GM23248 (cell line): ENCODE data around the gene MRPL48. TPM values are rescaled to one million over a fixed set of nuclear protein-coding genes. Genes with fewer than 3 reads are reported as not detected.
"Not testable (repeated sequence)": the region's sequence is repeated elsewhere in the genome, so short reads cannot be mapped to it uniquely, and the experiment has no call there.

Source experiments
- DNase-seq: peaks from one replicate; pipeline ENCODE4 v3.0.0-alpha.2; 2015
- H2AFZ ChIP-seq: fragments of 200-600 bp; sonication (generic); 2 replicates; pipeline ENCODE4 v1.6.1; 2016; ENCODE audit warnings: antibody characterized with exemption
- H3F3A ChIP-seq: fragments of 200-600 bp; sonication (generic); 2 replicates; pipeline ENCODE4 v1.6.1; 2016; ENCODE audit warnings: mild to moderate bottlenecking, antibody characterized with exemption, mixed run types; ENCODE audit not compliant: insufficient read depth
- H3K27ac ChIP-seq: fragments of 200-600 bp; sonication (generic); 2 replicates; pipeline ENCODE4 v1.5.1; 2016; ENCODE audit warnings: mild to moderate bottlenecking
- H3K27me3 ChIP-seq: fragments of 200-600 bp; sonication (generic); replicated peaks from 2 replicates; pipeline ENCODE4 v1.6.1; 2016; ENCODE audit warnings: mild to moderate bottlenecking; ENCODE audit not compliant: insufficient read depth
- H3K36me3 ChIP-seq: fragments of 200-600 bp; sonication (generic); 2 replicates; pipeline ENCODE4 v1.6.1; 2016; ENCODE audit warnings: low read depth, mild to moderate bottlenecking
- H3K4me1 ChIP-seq: fragments of 200-600 bp; sonication (generic); 2 replicates; pipeline ENCODE4 v1.6.1; 2016; ENCODE audit warnings: mild to moderate bottlenecking; ENCODE audit not compliant: insufficient read depth
- H3K4me2 ChIP-seq: fragments of 200-600 bp; sonication (generic); one replicate; pipeline ENCODE4 v1.6.1; 2016; ENCODE audit warnings: mild to moderate bottlenecking; ENCODE audit not compliant: unreplicated experiment
- H3K4me3 ChIP-seq: fragments of 200-600 bp; sonication (generic); 2 replicates; pipeline ENCODE4 v1.5.1; 2016; ENCODE audit warnings: mild to moderate bottlenecking
- H3K79me2 ChIP-seq: fragments of 200-600 bp; sonication (generic); 2 replicates; pipeline ENCODE4 v1.6.1; 2016; ENCODE audit warnings: mild to moderate bottlenecking; ENCODE audit not compliant: insufficient read depth
- H3K9ac ChIP-seq: fragments of 200-600 bp; sonication (generic); 2 replicates; pipeline ENCODE4 v1.6.1; 2016; ENCODE audit warnings: mild to moderate bottlenecking
- H3K9me2 ChIP-seq: fragments of 200-600 bp; sonication (generic); 2 replicates; pipeline ENCODE4 v1.6.1; 2016; ENCODE audit warnings: mixed run types, mild to moderate bottlenecking, moderate library complexity; ENCODE audit not compliant: insufficient read depth
- H3K9me3 ChIP-seq: fragments of 200-600 bp; sonication (generic); one replicate; pipeline ENCODE4 v1.6.1; 2017; ENCODE audit warnings: low read depth
- H4K20me1 ChIP-seq: fragments of 200-600 bp; sonication (generic); 2 replicates; pipeline ENCODE4 v1.6.0; 2016; ENCODE audit not compliant: insufficient read depth
- EZH2 ChIP-seq: fragments of 200-600 bp; sonication (generic); IDR thresholded peaks from 2 replicates; pipeline ENCODE4 v1.6.1; 2018; ENCODE audit warnings: antibody characterized with exemption, mild to moderate bottlenecking; ENCODE audit not compliant: insufficient read depth, poor library complexity, severe bottlenecking
- EZH2phosphoT487 ChIP-seq: fragments of 200-600 bp; sonication (generic); IDR thresholded peaks from 2 replicates; pipeline ENCODE4 v1.6.1; 2018; ENCODE audit warnings: antibody characterized with exemption, moderate library complexity, mild to moderate bottlenecking, low read depth; ENCODE audit not compliant: insufficient read depth
- WGBS, 2 experiments: methylation state at CpG; one replicate each; pipeline ENCODE4 v1.1.6; 2015 to 2017; ENCODE audit warnings: low lambda C conversion rate in 2 of 2, low coverage in 1 of 2; ENCODE audit errors: missing lambda C conversion rate in 2 of 2; 5-methylcytosine and 5-hydroxymethylcytosine counted together
- in situ Hi-C: fragments of 300-500 bp; cut with MboI; formaldehyde crosslinking; loops from 2 replicates; pipeline ENCODE4 v1.15.0; 2020
- polyA plus RNA-seq: library from polyadenylated mRNA; unstranded; fragments of >200 nt; fragmentation: Nextera tagmentation; extraction: Ambion mirVana; gene quantifications from 2 replicates; pipeline ENCODE4 v1.2.1, GENCODE V29; 2016
- total RNA-seq: library from RNA; depleted of rRNA; stranded (reverse); fragments of >200 nt; shearing (Covaris generic); gene quantifications from 2 replicates; pipeline ENCODE4 v1.2.3, GENCODE V29; 2014

Gene MRPL48
- total and polyA plus RNA-seq, 2 experiments from 2014 or later: 21.4 to 40.1 TPM

- Histone ChIP-seq H3K27ac (peak overlapping the region; percentile 81; the same call in 1 of the 2 replicates), H3K4me1 (peaks cover 8% of the 10 kb centered on the region), H4K20me1 (no peaks in the 10 kb centered on the region), H3K36me3 (peaks cover 9% of the 10 kb centered on the region; the same call in 1 of the 2 replicates), H3K9me2 (no peaks in the 10 kb centered on the region), H3K79me2 (peaks cover 62% of the 10 kb centered on the region), H3K4me3 (peak overlapping the region; percentile 98), H3K9ac (peak overlapping the region; percentile 91), H2AFZ (no peak overlapping the region), H3K9me3 (no peaks in the 10 kb centered on the region), H3F3A (peaks cover 10% of the 10 kb centered on the region; the same call in 1 of the 2 replicates), H3K27me3 (no peaks in the 10 kb centered on the region), H3K4me2 (peak overlapping the region; percentile 94)
- TF ChIP-seq EZH2phosphoT487 (no peak), EZH2 (no peak)
- DNase-seq: no peak
- in situ Hi-C loops: no loop called here
- WGBS, 2 experiments: 42 to 63% methylated on average over 1 of the region's 1 CpG
These were observed 87.7 kb downstream of the MRPL48 start for GRCh38 chr11:73875380-73875779.

GRCh38 chr11:73875840-73876239, 88.2 kb downstream of the MRPL48 start:
- no peaks in the 10 kb centered on the region for H3K27me3 ChIP-seq
- no peak for TF ChIP-seq EZH2phosphoT487
- TF ChIP-seq EZH2: no peak
- peak overlapping the region; percentile 94 for H3K4me2 ChIP-seq
- H3K9ac ChIP-seq: peak overlapping the region; percentile 91
- peak overlapping the region; percentile 98 for H3K4me3 ChIP-seq
- H3K4me1 ChIP-seq: peaks cover 8% of the 10 kb centered on the region
- H2AFZ ChIP-seq: peak overlapping the region; percentile 91
- WGBS, 2 experiments: 25 to 29% methylated on average over 8 of the region's 8 CpGs
- H3K9me2 ChIP-seq: no peaks in the 10 kb centered on the region
- peak; percentile 35 for DNase-seq
- H3F3A ChIP-seq: 0 out of 2 replicates have a peak, but pooled peaks cover 6% of the 10 kb centered on the region
- peaks cover 62% of the 10 kb centered on the region for H3K79me2 ChIP-seq
- in situ Hi-C loops: no loop called here
- H4K20me1 ChIP-seq: no peaks in the 10 kb centered on the region
- no peaks in the 10 kb centered on the region for H3K9me3 ChIP-seq
- peak overlapping the region; percentile 81 for H3K27ac ChIP-seq
- H3K36me3 ChIP-seq: peaks cover 9% of the 10 kb centered on the region; the same call in 1 of the 2 replicates

GRCh38 chr11:73876424-73877310, 89.0 kb downstream of the MRPL48 start, which contains the start of the genes COA4 and PAAF1:
Gene COA4 (minus strand): TSS chr11:73876846. CDS start chr11:73873378, 3,468 bp downstream.
Gene PAAF1 (plus strand): TSS chr11:73876999. CDS start chr11:73877022, 23 bp downstream.
- in situ Hi-C loops: no loop called here
- H3F3A ChIP-seq: 0 out of 2 replicates have a peak, but pooled peaks cover under 1% of the 10 kb centered on the region
- H3K36me3 ChIP-seq: peaks cover 4% of the 10 kb centered on the region; the same call in 1 of the 2 replicates
- peak within 1 kb of the TSS; percentile 91 for H2AFZ ChIP-seq
- peak within 1 kb of the TSS; percentile 91 for H3K9ac ChIP-seq
- H3K79me2 ChIP-seq: peaks cover 62% of the 10 kb centered on the region
- H3K27ac ChIP-seq: peak within 1 kb of the TSS; percentile 81
- H3K4me1 ChIP-seq: peaks cover 8% of the 10 kb centered on the region
- peak within 1 kb of the TSS; percentile 94 for H3K4me2 ChIP-seq
- H3K27me3 ChIP-seq: no peaks in the 10 kb centered on the region
- no peaks in the 10 kb centered on the region for H3K9me3 ChIP-seq
- H3K4me3 ChIP-seq: peak within 1 kb of the TSS; percentile 98
- peak; percentile 97 for DNase-seq
- no peaks in the 10 kb centered on the region for H4K20me1 ChIP-seq
- H3K9me2 ChIP-seq: no peaks in the 10 kb centered on the region
- WGBS, 2 experiments: 1% methylated on average over 53 to 57 of the region's 57 CpGs
- no peak for TF ChIP-seq EZH2phosphoT487
- TF ChIP-seq EZH2: no peak

- Histone ChIP-seq H2AFZ (no peak overlapping the region), H3K36me3 (no peaks in the 10 kb centered on the region), H3K4me3 (no peak overlapping the region), H3K79me2 (peaks cover 53% of the 10 kb centered on the region), H3K4me1 (peaks cover 8% of the 10 kb centered on the region), H3K27me3 (no peaks in the 10 kb centered on the region), H4K20me1 (no peaks in the 10 kb centered on the region), H3K9ac (no peak overlapping the region), H3K9me3 (no peaks in the 10 kb centered on the region), H3F3A (no peaks in the 10 kb centered on the region), H3K4me2 (no peak overlapping the region), H3K9me2 (no peaks in the 10 kb centered on the region), H3K27ac (no peak overlapping the region)
- DNase-seq: no peak
- no peak for TF ChIP-seq EZH2phosphoT487
- no peak for TF ChIP-seq EZH2
- WGBS, 2 experiments: 52 to 60% methylated on average over 1 of the region's 1 CpG
- in situ Hi-C loops: no loop called here
These were observed 91.1 kb downstream of the MRPL48 start for GRCh38 chr11:73878771-73879170.

GRCh38 chr11:73880449-73880848, 92.8 kb downstream of the MRPL48 start:
- 47 to 50% methylated on average over 9 to 10 of the region's 10 CpGs for WGBS, 2 experiments
- H3K27me3 ChIP-seq, H3K36me3 ChIP-seq, H3K9me3 ChIP-seq, H3K4me3 ChIP-seq, H4K20me1 ChIP-seq, H3K9ac ChIP-seq, H3F3A ChIP-seq, H3K4me2 ChIP-seq, H2AFZ ChIP-seq, in situ Hi-C loops, H3K4me1 ChIP-seq, H3K9me2 ChIP-seq, H3K27ac ChIP-seq: not testable (repeated sequence)
- DNase-seq: peak; percentile 62
- peaks cover 36% of the 10 kb centered on the region for H3K79me2 ChIP-seq
